CD4-positive, alpha-beta T cell treated with Interleukin-15 for 1 hour (primary cell): ENCODE results near the gene SLC6A8.
"Not testable (repeated sequence)": the region's sequence is repeated elsewhere in the genome, so short reads cannot be mapped to it uniquely, and the experiment has no call there.

Experiments used
- DNase-seq: peaks from one replicate; pipeline ENCODE4 v3.0.0-alpha.2; 2020

The SLC6A8 gene

GRCh38 chrX:153694256-153694655 lies 6.5 kb downstream of the SLC6A8 start:
- not testable (repeated sequence) for DNase-seq

DNA sequence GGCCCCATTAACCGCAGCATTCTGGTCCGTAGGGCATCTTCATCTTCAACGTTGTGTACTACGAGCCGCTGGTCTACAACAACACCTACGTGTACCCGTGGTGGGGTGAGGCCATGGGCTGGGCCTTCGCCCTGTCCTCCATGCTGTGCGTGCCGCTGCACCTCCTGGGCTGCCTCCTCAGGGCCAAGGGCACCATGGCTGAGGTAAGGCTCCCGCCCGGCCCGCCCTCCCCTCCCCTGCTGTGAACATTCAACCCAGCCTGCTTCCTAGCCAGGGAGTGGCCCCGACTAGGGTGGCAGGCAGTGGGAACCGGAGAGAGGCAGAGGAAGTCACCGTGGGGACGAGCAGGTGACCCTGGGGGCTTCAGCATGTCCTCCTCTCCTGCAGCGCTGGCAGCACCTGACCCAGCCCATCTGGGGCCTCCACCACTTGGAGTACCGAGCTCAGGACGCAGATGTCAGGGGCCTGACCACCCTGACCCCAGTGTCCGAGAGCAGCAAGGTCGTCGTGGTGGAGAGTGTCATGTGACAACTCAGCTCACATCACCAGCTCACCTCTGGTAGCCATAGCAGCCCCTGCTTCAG lies 7.1 kb downstream of the SLC6A8 start:
- DNase-seq = no peak

GRCh38 chrX:153696100-153696499 lies 8.4 kb downstream of the SLC6A8 start:
- DNase-seq = no peak

GRCh38 chrX:153696538-153696937 lies 8.8 kb downstream of the SLC6A8 start:
- DNase-seq = not testable (repeated sequence)

DNA sequence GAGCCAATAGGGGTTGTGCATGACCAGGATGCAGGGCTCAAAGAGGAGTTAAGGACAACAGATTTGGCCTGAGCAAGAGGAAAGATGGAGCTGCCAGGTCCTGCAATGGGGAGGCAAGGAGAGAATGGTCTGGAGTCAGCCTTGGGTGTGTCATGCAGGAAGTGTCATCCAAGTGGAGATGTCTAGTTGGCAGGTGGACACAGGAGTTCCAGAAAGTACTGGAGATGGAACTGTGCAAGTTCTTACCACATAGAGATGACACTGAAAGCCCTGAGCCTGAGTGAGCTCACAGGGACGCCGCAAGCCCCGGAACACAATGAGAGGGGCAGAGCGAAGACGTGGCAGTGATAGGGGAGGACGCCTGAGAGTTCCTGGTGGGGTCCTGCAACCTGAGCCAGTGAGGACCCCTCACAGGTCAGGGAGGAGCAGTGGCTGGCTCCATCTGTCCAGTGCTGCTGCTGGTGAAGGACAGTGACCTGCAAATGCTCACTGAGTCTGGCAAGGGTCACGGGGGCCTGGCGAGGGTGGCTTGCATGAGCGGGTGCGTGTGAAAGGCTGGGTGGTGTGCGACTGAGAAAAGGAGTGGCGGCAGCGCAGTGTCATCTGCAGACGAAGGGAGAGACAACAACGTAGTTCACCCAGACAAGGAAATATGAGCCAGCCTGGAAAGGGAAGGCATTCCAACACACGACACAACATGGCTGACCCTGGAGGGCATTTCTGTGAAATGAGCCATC lies 9.4 kb downstream of the SLC6A8 start:
- DNase-seq = not testable (repeated sequence)

- DNase-seq = no peak
Observed at GRCh38 chrX:153697924-153698865, 10.5 kb downstream of the SLC6A8 start.

- DNase-seq = not testable (repeated sequence)
Observed at GRCh38 chrX:153699210-153699783, 11.6 kb downstream of the SLC6A8 start.

DNA sequence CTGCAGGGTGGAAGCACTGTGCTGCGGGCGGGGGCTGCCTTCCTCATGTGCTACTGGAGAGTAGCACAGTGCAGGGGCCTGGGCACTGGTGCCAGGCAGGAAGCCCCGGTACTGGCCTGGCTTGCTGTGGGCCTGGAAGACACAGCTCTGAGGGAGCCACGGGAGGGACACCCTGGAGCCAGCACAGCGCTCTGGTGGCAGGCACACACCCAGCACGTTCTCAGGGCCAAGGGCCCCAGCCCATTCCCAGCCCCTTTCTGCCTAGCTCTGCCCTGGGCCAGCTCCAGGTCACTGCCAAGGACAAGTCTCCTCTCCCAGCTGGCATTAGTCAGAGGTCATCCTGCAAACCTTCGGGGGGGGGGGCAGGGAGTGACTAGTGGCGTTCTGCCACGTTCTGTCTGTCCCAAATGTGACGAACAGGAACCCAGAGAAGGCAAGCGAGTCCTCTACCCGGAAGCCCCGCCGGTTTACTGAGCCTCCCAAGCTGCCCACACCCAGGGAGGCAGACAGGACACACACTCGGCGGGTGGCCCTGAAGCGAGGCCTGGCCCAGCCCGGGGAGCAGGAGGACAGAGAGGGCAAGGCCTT lies 12.2 kb downstream of the SLC6A8 start:
- DNase-seq = not testable (repeated sequence)

GRCh38 chrX:153700376-153700945 lies 12.7 kb downstream of the SLC6A8 start:
- DNase-seq = no peak

DNA sequence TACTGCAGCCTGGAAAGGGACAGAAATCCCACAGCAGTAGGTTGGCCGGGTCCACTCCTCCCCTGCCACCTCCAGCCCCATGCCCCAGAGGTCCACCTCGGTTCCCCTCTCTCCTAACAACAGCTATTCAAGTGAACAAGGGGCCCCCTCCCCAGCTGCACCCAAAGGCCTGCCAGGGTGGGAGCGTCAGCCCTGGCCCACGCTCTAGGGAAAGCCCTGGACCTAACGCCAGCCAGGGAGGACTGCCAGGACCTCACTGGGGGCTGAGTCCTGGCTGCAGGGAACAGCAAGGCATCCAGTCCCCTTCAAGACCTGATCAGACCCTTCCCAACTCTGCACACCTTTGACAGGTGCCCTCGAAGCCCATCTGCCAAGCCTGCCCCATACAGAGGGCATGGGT lies 13.2 kb downstream of the SLC6A8 start:
- DNase-seq = no peak

DNA sequence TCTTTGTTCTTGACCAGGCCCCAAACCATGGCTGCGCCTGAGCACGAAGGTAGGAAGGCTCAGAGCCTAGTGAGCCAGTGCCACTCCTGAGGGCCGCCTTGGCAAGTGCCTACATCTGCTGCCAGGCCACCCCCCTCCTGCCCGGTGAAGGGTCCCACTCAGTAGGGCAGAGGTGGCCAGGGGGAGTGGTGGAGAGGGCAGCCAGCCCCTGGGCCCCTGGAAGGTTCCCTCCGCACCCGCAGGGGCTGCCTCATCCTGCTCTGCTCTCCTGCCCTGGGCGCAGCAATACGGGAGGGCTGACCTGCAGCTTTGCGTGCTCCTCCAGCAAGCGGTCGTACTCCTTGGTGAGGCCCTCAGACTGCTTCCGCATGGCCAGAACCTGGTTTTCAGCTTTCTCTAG lies 14.0 kb downstream of the SLC6A8 start:
- no peak for DNase-seq

- DNase-seq = no peak
Observed at GRCh38 chrX:153702336-153703035, 14.8 kb downstream of the SLC6A8 start.

DNA sequence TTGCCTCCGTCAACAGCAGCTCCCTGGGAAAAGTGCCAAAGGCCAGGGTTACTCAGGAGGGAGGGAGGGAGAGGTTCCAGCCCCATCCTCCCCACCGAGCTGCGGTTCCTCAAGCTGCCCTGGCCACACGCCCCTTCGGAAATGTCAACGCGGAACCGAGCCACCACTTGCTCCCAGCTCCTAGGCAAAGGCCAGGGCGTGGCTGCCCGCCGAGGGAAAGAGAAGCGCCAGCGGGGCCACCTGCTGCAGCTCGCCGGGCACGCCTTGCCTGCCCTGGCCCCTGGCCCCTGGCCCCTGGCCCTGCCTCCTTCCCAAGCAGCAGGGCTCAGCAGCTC lies 15.3 kb downstream of the SLC6A8 start:
- no peak for DNase-seq

GRCh38 chrX:153704021-153704526 lies 16.3 kb downstream of the SLC6A8 start:
- DNase-seq = no peak

DNA sequence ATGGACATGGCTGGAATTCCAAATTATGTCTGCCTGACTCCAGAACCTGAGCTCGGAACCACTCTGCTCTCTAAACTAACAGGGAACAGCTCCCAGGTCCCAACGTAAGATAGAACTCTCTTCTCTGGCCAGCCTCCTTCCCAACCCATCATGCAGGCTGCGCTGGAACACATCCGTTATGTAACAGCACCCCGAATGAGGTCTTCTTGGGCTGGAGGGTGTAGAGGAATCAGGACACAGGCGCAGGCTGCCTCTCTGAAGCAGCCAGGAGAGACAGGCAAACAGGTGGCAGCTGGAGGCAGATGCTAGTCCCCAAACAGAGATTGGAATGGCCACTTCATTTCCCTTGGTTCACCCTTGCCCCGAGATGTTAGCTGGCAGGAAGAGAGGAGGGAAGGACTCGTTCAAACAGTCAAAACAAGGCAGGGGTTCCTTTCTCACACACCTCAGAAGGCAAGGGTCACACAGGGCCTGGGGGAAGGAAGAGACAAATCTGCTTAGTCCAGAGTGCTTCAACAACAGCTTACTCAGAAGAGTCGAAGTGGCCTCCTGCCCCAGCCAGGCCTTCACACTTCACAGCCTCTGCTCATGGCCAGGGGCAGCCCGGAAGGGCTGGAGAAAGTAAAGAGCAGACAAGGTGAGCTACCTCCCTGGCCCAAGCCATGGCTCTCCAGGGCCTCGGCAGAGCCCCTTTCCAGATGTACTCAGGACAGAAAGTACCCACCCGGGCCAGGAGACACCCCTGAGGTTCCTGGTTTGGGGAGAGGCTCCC lies 17.1 kb downstream of the SLC6A8 start:
- not testable (repeated sequence) for DNase-seq

- not testable (repeated sequence) for DNase-seq
Observed at GRCh38 chrX:153705403-153706060, 17.8 kb downstream of the SLC6A8 start.

GRCh38 chrX:153706799-153707198 lies 19.1 kb downstream of the SLC6A8 start:
- DNase-seq = no peak

GRCh38 chrX:153707406-153707805 lies 19.7 kb downstream of the SLC6A8 start:
- no peak for DNase-seq

GRCh38 chrX:153708415-153708814 lies 20.7 kb downstream of the SLC6A8 start:
- DNase-seq = peak; percentile 50
